NCI-H774 (cell line): ENCODE results near the gene MOCS2.

Experiments used
- DNase-seq: peaks from one replicate; lab custom pipeline; 2025; lab: John Stamatoyannopoulos, UW

The MOCS2 gene

GRCh38 chr5:53092242-53092641 is 17.3 kb downstream of the MOCS2 start:
- DNase-seq: no peak

DNA sequence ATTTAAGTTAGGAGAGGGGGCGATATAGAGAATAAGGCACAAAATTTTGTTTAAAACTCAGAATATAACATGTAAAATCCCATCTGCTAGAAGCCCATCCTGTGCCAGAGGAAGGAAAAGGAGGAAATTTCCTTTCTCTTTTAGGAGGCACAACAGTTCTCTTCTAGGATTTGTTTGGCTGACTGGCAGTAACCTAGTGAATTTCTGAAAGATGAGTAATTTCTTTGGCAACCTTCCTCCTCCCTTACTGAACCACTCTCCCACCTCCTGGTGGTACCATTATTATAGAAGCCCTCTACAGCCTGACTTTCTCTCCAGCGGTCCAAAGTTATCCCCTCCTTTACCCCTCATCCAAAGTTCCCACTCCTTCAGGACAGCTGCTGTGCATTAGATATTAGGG is 18.3 kb downstream of the MOCS2 start:
- no peak for DNase-seq

GRCh38 chr5:53090229-53090628 is 19.3 kb downstream of the MOCS2 start:
- no peak for DNase-seq

GRCh38 chr5:53089481-53089991 is 20.0 kb downstream of the MOCS2 start:
- DNase-seq: no peak

GRCh38 chr5:53087621-53088121 is 21.9 kb downstream of the MOCS2 start:
- no peak for DNase-seq

- DNase-seq: no peak
These were observed 22.4 kb downstream of the MOCS2 start for GRCh38 chr5:53087171-53087570.

- no peak for DNase-seq
These were observed 24.9 kb downstream of the MOCS2 start for GRCh38 chr5:53084546-53085255.

DNA sequence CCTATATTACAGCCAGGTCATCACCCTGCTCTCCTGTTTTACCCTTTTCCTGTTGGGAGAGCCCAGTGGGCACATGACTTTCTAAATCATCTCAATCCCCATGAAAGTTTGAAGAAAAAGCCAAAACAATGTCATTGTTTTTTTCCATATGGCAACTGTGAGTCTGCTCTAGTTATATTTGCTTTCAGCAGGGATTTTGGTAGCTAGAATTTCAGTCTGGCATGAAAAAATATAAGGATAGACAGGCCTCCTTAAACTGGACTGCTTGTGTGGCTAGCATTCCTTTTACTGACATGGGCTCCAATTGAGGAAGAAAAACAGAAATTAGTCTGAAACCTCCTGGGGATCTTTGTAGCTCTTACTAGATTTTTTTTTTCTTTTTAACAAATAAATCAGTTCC is 25.6 kb downstream of the MOCS2 start:
- DNase-seq: no peak

- DNase-seq: no peak
These were observed 29.3 kb downstream of the MOCS2 start for GRCh38 chr5:53080271-53080670.

DNA sequence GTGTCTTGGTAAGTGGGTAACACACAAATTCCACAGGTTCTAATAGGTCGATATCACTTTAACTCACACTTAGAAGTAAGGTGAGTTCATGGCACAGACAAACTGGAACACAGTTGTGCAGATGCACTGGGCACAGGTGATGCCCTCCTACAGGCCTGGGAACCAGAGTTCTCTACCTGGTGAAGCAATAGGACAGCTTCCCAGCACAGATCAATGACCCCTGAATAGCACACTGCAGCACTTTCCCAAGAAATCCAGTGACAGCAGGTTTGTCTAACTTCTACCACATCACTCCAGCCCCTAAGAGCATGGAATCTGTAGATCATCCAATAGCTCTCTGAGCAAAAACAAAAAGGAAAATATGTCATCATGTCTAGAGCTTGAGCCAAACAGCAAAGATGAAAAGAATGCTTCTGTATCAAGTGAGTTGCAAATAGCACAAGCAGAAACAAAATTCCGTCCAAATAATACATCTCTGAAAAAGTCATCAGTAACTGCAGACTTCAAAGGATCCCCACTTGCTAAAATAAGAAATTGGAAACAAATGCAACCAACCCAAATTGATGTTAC is 33.5 kb downstream of the MOCS2 start:
- no peak for DNase-seq

- no peak for DNase-seq
These were observed 36.2 kb downstream of the MOCS2 start for GRCh38 chr5:53073348-53073747.

DNA sequence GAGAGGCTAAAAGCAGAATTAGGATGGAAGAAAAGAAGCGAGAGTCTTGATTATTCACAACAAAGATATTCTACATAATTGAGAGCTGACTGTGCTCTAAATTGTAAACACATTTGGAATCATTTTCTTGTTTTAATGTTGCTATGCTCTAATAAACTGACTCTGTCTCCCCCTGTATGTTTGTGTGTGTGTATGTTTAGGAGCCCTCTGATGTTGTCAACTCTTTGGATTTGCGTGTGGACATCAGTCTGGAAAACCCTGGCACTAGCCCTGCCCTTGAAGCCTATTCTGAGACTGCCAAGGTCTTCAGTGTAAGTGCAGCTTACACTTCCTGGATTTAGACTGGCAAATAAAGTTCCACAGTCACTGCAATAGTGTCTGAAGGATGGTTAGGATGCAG is 37.8 kb downstream of the MOCS2 start:
- no peak for DNase-seq

- DNase-seq: no peak
These were observed 38.3 kb downstream of the MOCS2 start for GRCh38 chr5:53071298-53071697.

GRCh38 chr5:53069626-53070025 is 39.9 kb downstream of the MOCS2 start:
- DNase-seq: no peak

GRCh38 chr5:53068291-53068836 is 41.2 kb downstream of the MOCS2 start:
- no peak for DNase-seq

DNA sequence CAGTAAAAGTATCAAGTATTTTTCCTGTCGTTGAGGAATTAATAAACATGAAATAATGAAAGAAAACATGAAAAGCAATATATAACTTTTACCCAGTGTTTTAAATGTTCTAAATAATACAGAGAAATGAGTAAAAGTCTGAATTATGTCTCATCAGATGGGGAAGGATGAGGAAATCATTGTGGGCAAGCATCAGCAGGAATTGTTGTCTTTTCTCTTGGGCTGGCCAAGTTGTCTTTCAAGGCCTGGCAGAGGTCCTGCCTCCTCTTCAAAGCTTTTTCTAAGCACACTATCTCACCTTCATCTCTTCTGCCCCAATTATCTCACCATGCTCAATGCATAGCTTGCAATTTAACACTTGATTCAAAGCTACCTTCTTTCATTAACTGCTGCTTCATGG is 41.9 kb downstream of the MOCS2 start:
- DNase-seq: no peak

DNA sequence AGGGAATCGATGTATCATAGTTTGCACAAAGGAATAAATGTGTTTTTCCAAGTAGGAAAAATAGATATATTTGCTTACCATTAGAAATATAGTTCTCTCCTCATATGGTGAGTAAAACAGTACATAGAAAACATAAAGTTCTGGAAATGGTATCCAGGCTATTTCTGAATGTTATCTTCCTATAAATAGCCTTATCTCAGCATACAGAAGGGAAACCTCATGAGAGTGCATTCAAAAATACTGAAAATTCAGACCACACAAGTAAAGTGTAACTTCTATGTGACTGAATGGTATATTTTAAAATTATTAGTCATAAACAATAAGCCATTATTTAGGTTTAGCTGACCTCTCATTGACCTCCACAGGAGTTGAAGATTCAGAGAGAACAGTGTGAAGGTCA is 43.5 kb downstream of the MOCS2 start:
- DNase-seq: no peak

GRCh38 chr5:53063791-53064190 is 45.8 kb downstream of the MOCS2 start:
- no peak for DNase-seq

DNA sequence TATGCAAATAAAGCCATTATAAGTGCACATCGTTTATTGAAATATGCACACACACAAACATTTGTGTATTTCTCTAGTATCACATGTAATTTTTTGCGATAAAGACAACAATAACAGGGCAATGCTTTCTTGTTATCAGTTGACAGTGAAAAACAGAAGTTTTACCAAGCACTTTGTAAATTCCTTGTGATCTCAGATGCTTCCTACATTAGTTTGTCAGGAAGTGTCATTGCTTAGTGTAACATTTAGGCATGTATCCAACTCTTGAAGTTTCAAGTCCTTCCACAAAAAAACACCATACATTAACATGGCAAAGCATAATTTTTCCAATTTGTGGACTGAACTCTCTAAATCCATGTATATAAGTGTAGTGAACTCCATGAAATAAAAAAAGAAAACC is 46.4 kb downstream of the MOCS2 start:
- DNase-seq: no peak

GRCh38 chr5:53059281-53059680 is 50.3 kb downstream of the MOCS2 start:
- DNase-seq: no peak

DNA sequence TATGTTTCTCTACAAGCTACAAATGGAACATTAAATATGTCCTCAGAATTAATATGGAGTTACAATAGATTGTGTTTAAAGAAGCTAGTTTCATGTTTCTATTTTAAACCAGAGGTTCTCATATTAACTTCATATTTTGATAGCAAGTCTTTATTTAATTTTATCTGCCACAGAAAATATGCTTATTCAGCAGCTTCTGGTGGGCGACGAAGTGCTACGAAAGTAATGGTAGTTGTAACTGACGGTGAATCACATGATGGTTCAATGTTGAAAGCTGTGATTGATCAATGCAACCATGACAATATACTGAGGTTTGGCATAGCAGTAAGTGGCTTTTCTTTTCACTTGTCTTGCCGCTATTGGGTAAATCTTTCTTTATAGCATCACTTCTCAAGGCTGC is 54.2 kb downstream of the MOCS2 start:
- DNase-seq: no peak

DNA sequence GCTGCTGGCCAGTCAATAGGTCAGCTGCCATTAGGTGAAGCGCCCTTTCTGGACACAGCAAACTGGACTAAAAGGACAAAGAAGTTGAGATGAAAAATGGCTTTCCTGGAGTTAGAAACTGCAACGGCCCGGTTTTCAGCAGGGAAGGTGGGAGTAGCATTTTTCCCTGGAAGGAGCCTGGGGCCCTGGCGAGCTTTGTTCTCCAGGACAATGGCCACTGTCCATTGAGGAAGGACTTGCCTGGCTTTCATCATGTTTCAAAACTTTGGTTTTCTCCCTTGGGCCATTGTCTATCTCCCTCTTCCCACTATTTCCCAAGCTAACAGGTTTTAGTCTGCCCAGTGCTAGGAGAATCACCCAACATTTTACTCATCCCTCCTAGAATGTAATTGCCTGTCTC is 56.2 kb downstream of the MOCS2 start:
- DNase-seq: no peak

GRCh38 chr5:53052499-53052898 is 57.1 kb downstream of the MOCS2 start:
- DNase-seq: no peak
